Measurements from ENCODE around the gene BFSP1. TPM values are rescaled to one million over a fixed set of nuclear protein-coding genes. Genes with fewer than 3 reads are reported as not detected.

BFSP1 gene
- total and polyA plus RNA-seq, 2 experiments from 2014 or later = 2.0 to 2.3 TPM

DNA sequence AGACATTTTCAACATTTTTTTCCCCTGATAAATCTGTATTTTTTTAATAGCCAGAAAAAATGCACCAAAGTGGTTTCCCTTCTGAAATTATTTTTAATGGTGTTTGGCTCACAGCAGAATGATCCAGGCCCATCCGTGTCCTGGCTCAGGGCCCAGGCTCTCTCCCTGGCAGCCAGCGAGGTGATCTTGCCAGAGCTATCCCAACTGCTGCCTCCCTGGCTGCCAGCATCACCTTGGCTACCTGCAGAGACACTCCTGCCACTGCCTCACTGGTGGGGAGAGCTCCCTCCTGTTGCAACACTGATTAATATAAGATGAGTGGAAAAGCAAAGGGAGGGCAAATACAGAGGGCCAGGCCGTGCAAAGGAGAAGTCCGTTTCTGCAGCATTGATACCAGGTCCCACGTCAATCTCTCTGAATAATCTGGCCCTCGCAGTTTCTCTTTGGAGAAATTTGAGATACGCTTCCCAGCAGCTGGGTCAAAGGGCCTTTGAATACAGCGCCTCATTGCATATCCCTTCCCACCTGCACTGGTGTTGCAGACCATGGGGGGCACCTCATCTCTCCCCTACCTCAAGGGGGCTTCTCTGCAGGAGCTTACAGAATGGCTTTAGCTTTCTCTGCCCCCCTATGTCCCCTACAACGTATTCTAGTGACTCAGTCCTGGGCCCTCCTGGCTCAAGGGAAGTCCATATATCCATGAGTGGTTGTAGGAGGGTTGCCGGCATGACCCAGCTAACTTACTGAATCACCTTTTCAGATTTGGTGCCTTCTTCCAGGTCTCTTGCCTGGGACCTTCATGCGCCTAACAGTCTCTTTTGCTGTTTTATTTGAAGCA lies 25.9 kb upstream of the BFSP1 start:
- Histone ChIP-seq H3K4me2 (peak overlapping the region; percentile 66), H3K27me3 (no peaks in the 10 kb centered on the region), H3K4me3 (no peak overlapping the region), H3K9me2 (replicated peaks; ENCODE audit: insufficient read depth) (no peaks in the 10 kb centered on the region), H3K36me3 (replicated peaks; ENCODE audit: insufficient read depth, low read depth) (no peaks in the 10 kb centered on the region), H2AFZ (no peak overlapping the region), H3K4me1 (ENCODE audit: insufficient read depth) (peaks cover 29% of the 10 kb centered on the region), H4K20me1 (ENCODE audit: insufficient read depth, poor library complexity, severe bottlenecking) (no peaks in the 10 kb centered on the region), H3K9me3 (ENCODE audit: low read depth) (no peaks in the 10 kb centered on the region), H3K27ac (peak overlapping the region; percentile 98), H3K79me2 (no peaks in the 10 kb centered on the region)
- peak; percentile 33 for DNase-seq (ENCODE audit: low spot score)
- TF ChIP-seq EZH2phosphoT487 (IDR thresholded peaks at IDR 0.05; ENCODE audit: low read depth, severe bottlenecking, unreplicated experiment) = no peak
- no peak for TF ChIP-seq EZH2 (IDR thresholded peaks at IDR 0.05; ENCODE audit: borderline replicate concordance)
- TF ChIP-seq, protein P1, sequence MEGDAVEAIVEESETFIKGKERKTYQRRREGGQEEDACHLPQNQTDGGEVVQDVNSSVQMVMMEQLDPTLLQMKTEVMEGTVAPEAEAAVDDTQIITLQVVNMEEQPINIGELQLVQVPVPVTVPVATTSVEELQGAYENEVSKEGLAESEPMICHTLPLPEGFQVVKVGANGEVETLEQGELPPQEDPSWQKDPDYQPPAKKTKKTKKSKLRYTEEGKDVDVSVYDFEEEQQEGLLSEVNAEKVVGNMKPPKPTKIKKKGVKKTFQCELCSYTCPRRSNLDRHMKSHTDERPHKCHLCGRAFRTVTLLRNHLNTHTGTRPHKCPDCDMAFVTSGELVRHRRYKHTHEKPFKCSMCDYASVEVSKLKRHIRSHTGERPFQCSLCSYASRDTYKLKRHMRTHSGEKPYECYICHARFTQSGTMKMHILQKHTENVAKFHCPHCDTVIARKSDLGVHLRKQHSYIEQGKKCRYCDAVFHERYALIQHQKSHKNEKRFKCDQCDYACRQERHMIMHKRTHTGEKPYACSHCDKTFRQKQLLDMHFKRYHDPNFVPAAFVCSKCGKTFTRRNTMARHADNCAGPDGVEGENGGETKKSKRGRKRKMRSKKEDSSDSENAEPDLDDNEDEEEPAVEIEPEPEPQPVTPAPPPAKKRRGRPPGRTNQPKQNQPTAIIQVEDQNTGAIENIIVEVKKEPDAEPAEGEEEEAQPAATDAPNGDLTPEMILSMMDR (IDR thresholded peaks at IDR 0.05; ENCODE audit: poor library complexity) = no peak
- WGBS (ENCODE audit: low lambda C conversion rate, missing lambda C conversion rate) = 65% methylated on average over 11 of the region's 11 CpGs

DNA sequence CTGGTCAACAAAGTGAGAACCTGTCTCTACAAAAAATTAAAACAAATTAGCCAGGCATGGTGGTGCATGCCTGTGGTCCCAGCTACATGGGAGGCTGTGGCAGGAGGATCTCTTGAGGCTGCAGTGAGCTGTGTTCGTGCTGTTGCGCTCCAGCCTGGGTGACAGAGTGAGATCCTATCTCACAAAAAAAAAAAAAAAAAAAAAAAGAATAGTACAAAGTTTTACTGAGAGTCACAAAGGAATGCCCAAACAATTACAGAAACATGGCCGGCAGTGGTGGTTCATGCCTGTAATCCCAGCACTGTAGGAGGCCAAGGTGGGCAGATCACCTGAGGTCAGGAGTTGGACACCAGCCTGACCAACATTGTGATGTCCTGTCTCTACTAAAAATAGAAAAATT lies 23.9 kb upstream of the BFSP1 start:
- WGBS (ENCODE audit: low lambda C conversion rate, missing lambda C conversion rate) = 95% methylated on average over 3 of the region's 3 CpGs

DNA sequence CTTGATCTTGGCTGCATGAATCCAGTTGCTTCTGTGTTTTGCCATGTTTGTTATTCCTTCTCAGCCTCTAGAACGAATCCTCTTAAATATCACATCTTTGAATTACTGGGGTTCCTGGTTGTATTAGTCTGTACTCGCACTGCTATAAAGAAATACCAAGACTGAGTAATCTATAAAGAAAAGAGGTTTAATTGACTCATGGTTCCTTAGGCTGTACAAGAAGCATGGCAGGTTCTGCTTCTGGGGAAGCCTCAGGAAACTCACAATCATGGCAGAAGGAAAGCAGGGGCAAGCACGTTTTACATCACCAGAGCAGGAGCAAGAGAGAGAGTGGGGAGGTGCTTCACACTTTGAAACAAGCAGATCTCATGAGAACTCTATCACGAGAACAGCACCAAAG lies 18.0 kb upstream of the BFSP1 start:
- no peak overlapping the region for H2AFZ ChIP-seq
- no peaks in the 10 kb centered on the region for H4K20me1 ChIP-seq (ENCODE audit: insufficient read depth, poor library complexity, severe bottlenecking)
- peaks cover 7% of the 10 kb centered on the region for H3K4me1 ChIP-seq (ENCODE audit: insufficient read depth)
- no peaks in the 10 kb centered on the region for H3K79me2 ChIP-seq
- no peak overlapping the region for H3K4me3 ChIP-seq
- TF ChIP-seq, protein P1 (IDR thresholded peaks at IDR 0.05; ENCODE audit: poor library complexity) = no peak
- TF ChIP-seq EZH2 (IDR thresholded peaks at IDR 0.05; ENCODE audit: borderline replicate concordance) (no peak), EZH2phosphoT487 (IDR thresholded peaks at IDR 0.05; ENCODE audit: low read depth, severe bottlenecking, unreplicated experiment) (no peak)
- no peaks in the 10 kb centered on the region for H3K9me2 ChIP-seq (replicated peaks; ENCODE audit: insufficient read depth)
- H3K27ac ChIP-seq = no peak overlapping the region
- no peaks in the 10 kb centered on the region for H3K9me3 ChIP-seq (ENCODE audit: low read depth)
- H3K36me3 ChIP-seq (replicated peaks; ENCODE audit: insufficient read depth, low read depth) = no peaks in the 10 kb centered on the region
- H3K4me2 ChIP-seq = no peak overlapping the region
- no peak for DNase-seq (ENCODE audit: low spot score)
- H3K27me3 ChIP-seq = no peaks in the 10 kb centered on the region
- 85% methylated on average over 4 of the region's 4 CpGs for WGBS (ENCODE audit: low lambda C conversion rate, missing lambda C conversion rate)

More for the DNA sequence above, 23.9 kb upstream of the BFSP1 start:
- Histone ChIP-seq H4K20me1 (ENCODE audit: insufficient read depth, poor library complexity, severe bottlenecking) (no peaks in the 10 kb centered on the region), H3K4me2 (no peak overlapping the region), H3K4me1 (ENCODE audit: insufficient read depth) (peaks cover 29% of the 10 kb centered on the region), H3K9me2 (replicated peaks; ENCODE audit: insufficient read depth) (no peaks in the 10 kb centered on the region), H3K36me3 (replicated peaks; ENCODE audit: insufficient read depth, low read depth) (no peaks in the 10 kb centered on the region), H3K27ac (no peak overlapping the region), H3K9me3 (ENCODE audit: low read depth) (no peaks in the 10 kb centered on the region), H3K27me3 (no peaks in the 10 kb centered on the region), H2AFZ (no peak overlapping the region), H3K4me3 (no peak overlapping the region), H3K79me2 (no peaks in the 10 kb centered on the region)
- DNase-seq (ENCODE audit: low spot score) = no peak
- no peak for TF ChIP-seq EZH2 (IDR thresholded peaks at IDR 0.05; ENCODE audit: borderline replicate concordance)
- TF ChIP-seq, protein P1 (IDR thresholded peaks at IDR 0.05; ENCODE audit: poor library complexity) = no peak
- TF ChIP-seq EZH2phosphoT487 (IDR thresholded peaks at IDR 0.05; ENCODE audit: low read depth, severe bottlenecking, unreplicated experiment) = no peak

Measured in hepatocyte (in vitro differentiated cells).